ENCODE results near the gene COL4A1.

The COL4A1 gene

DNA sequence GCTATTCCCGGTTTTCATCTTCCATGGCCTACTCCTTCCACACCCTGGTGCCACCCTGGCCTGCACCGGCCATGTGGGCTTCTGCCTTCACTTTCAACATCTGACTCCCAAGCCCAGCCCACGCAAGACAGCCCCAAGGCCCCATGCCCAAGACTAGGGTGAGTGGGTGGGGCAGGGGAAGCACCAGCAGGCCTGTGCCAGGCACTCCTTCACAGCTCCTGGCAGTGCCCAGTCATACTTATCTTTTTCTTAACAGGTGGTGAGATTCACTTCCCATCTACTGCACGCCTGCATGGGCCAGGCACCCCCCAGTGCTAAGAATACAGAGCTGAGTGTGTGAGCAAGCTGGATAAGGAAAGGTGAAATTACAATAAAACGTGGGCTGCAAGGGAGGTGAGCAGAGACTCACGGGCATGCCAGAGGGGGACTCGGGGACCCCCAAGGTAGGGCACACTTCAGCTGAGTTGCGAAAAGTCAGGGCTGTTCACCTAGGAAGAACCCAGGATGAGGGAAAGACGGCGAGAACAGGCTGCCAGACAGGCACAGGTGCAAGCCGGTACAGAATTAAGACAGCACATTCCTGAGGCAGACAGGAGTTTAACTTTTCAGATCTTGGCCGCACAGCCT is 55.7 kb downstream of the COL4A1 start:
- no peak for DNase-seq

DNA sequence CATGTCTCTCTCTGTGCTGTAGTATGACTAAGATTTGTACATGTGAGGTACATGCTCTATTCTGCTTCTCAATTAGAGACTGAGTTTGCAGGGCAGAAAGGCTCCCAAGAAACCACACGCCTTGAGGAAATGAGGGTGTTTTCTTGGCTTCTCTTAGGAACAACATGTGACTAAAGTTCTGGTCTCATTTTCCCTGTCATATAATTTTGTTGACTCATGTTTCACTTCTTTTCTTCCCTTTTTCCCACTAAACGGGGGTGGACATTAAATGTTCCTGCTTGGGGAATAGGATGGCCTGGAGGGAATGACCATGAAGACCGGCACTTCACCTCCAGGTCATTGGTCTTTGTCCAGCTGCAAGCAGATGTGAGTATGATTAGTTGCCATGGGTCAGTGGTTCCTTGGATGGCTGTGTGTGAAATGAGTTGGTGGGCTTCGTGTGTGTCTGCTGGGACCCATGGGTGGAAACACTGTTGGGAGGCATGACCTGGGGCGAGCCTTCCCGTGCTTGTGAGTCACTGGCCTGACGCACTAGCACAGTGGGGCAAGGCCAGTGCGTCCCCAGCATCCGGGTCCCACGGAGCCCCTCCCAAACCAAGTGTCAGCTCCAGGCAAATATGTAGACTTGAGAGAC is 56.6 kb downstream of the COL4A1 start:
- no peak for DNase-seq

- DNase-seq: no peak
Observed at GRCh38 chr13:110249326-110249725, 57.6 kb downstream of the COL4A1 start.

- DNase-seq: no peak
Observed at GRCh38 chr13:110248449-110249143, 58.4 kb downstream of the COL4A1 start.

DNA sequence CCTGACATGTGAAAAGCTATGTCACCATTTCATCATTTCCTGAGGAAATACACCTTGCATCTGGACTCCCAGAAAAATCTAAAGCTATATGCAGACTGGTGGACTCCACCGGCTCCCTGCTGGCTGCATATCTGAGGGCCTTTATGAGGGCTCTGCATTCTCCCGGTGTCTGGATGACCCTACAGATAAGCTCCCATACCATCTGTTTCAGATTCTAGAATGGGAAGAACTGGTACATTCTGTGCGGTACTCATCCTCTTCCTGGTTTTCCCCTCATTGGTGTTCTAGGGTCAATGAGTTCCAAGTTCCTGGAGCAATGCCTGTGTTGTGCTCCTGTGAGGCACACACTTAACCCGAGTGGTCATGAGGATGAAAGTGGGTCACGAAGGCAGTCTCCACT is 60.4 kb downstream of the COL4A1 start:
- no peak for DNase-seq

- no peak for DNase-seq
Observed at GRCh38 chr13:110245416-110245899, 61.5 kb downstream of the COL4A1 start.

DNA sequence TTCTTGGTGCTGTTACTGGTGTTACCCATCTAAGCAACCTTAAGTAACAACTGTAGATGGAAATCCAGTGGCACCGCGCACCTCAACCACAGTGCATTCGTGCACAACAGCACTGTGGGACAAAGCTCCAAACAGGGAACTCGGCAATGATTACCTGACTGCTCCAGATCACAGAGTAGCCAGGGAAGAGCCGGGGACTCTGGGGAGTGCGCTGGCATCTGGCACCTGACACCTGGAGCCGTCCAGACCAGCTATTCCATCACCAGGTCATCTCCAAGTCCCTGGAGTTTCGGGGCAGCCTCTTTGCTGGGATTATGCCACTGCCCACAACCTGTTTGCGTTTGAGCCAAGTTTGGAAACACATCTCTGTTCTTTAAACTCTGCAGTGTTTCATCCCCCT is 62.0 kb downstream of the COL4A1 start:
- DNase-seq: no peak

GRCh38 chr13:110244071-110244830 is 62.7 kb downstream of the COL4A1 start:
- no peak for DNase-seq

GRCh38 chr13:110242615-110243014 is 64.3 kb downstream of the COL4A1 start:
- DNase-seq: no peak

DNA sequence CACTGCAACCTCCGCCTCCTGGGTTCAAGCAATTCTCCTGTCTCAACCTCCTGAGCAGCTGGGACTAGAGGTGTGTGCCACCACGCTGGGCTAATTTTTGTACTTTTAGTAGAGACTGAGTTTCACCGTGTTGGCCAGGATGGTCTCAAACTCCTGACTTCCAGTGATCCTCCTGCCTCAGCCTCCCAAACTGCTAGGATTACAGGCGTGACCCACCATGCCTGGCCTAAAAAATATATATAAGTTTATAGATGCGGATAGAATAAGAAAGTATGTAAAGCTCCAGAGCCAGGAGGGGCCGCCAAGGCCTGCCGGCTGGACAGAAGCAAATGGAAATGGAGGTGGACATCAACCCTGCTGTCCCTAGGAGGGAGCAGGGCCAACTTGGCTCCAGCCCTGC is 66.0 kb downstream of the COL4A1 start:
- no peak for DNase-seq

DNA sequence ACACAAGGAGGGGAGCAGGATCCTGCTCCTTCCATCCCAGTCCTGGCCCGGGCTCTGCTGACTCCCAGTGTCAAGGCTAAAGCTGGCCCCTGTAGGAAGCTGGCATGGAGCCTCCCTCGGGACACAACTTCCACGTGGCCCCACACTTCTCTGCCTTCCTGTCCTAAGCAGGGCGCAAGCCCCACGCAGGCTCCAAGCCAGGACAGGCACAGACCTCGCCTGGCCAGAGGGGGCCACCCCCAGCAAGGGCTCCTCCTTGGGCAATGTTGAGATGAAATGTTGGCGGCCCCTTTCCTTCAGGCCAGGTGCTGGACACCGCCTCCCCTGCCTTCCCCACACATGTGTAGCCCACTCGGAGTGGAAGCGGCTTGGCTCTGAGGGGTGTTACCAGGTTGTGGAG is 66.6 kb downstream of the COL4A1 start:
- no peak for DNase-seq

- no peak for DNase-seq
Observed at GRCh38 chr13:110239280-110240125, 67.5 kb downstream of the COL4A1 start.

DNA sequence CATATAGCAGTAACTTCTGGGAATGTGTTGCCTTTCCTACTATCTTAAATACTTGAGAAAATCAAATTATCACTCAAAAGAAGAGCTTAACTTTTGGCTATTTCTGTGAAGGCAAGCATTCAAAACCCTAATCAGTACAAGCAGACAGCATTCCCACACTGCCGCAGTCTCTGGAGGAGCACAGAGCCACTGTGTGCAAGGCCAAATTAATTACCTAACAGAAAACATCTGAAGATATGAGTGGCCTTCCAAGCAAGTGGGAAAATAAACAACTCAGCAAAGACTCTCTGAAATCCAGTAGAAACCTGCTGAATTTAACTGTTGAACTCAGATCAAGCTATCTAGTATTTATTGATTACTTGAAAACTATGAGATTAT is 68.2 kb downstream of the COL4A1 start:
- no peak for DNase-seq

GRCh38 chr13:110237875-110238817 is 68.8 kb downstream of the COL4A1 start:
- DNase-seq: no peak

DNA sequence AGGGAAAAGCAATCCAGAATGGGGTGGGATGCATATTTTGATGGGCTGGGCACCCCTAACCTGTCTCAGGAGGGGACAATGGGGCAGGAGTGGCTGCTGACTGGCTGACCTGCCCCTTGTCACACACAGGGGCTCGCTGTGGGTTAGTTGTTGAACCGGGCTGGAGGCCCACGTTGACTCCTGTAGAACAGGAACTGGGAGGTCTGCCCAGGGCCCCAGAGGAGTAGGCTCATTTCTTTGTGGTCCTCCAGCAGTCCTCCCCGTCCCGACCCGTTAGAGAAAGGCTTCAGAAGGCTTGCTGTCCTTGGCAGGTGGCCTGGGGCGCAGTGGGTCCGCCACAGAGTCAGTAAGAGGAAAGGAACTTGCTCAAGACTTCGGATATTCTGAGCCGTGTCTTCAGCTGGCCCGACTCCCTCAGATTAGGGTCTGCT is 70.1 kb downstream of the COL4A1 start:
- no peak for DNase-seq

DNA sequence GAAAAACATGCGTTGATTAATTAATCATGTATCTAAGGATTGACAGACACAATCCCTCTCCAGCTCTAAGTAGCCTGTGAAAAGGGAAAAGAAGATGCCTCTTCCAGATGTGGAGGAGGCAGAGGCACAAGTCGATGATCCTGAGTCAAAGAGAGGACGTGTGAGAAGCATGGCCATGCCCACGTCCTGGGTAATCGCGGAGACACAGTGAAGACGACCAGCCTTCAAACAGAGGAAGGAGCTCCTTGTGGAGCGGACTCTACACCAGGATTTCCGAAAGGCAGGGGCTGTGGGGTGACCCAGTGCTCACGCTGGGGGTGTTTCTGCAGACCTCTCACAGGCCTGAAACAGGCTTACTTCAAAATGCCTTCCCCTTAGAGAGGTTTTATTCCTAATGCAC is 70.5 kb downstream of the COL4A1 start:
- DNase-seq: no peak

DNA sequence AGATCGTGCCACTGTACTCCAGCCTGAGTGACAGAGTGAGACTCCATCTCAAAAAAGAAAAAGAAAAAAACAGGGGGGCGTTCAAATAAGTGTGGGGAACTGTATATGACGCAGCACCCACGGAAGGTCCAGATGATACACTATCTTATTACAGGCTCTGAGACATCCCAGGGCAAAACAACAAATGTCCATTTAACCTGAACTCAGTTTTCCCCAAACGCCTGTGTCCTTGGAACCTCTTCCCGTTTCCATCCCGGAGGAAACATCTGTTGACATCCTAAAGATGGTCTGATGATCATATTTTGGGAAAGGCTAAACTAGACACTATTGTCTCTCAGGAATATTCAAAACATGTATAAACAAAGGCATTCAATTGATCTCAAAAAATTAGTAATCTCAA is 72.4 kb downstream of the COL4A1 start:
- DNase-seq: no peak

DNA sequence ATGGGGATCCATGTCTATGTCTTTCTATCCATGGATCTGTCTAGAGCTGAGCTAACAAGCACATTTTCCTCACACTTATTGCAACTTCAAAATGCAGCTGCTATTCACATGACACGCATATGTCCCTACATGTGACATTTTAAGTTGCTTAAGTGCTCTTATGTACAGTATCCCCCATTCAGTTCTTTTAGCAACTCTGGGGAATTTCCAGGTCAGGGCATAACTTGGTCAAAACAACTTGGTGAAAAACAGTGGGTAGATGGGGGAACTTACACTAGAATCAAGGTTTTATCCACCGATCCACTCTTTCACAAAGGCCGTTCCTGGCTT is 73.0 kb downstream of the COL4A1 start:
- DNase-seq: no peak

DNA sequence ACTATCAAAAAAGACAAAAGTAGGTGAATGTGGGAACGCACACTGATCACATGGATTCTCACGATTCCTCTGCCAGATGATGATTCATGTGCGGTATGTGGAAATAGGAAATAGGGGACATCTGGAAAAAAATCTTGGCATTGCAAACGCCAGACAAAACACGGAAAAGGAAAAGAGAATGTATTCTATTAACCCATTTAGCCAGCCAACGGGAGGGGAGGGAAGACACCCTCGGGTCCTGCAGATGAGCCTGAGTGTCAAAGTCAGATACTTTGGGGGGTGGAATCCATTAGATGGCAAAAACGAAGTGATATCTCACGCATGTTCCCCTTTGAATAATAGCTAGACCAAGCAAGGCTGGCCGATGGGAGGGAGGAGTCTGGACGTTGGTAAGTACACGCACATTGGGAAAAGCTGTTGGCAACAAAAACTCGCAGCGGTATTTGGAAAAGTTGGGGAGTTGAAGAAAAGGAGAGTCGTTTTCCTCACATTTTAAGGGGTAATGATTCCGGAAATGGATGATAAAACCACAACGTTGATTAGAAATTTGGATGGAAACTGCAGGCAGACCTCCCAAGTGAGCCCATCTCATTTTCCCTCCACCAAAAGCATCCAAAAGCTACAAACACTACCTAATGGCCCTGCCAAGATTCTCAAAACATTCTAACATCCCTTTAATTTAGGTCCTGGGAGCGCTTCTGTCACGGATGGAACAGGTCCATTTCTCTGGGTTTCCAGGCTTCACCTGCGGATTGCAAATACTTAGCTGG is 73.6 kb downstream of the COL4A1 start:
- DNase-seq: no peak

DNA sequence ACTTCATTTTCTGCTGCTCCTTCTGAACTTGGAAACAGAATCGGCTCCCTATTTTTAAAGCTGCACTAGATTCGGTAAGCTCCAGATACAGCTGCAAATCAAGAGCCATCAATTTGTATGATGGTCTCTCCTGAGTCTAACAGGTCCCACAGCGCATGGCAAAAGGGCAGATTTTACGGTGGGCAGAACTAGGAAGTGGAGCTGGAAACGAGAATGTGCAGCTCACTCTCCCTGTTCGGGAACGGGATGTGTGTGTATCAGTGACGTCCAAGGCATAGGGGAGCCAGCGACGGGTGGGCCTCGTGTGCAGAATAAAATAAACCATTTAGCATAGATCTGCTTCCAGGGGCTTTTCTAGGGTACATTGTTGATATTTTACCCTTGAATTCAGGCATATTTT is 74.2 kb downstream of the COL4A1 start:
- DNase-seq: no peak

DNA sequence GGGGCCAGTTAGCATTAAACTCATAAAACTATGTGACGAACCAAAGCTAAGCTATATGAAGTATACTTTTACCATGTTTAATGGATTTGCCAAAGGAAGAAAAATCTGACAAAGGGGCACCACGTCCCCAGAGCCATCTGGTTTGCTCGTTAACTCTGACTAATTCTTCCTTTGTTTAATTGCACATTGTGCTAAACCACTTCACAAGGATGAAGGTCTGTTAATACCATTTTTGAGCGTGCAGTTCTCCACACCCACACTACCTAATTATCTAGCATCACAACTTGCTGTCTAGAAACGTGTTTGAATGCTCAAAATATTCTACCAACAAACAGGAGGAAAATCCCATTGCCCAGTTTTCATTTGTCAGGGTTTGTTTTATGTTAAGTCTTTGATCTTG is 74.8 kb downstream of the COL4A1 start:
- no peak for DNase-seq

Data from activated naive CD4-positive, alpha-beta T cell treated with anti-CD3 and anti-CD28 coated beads, Interleukin-2, amount 50 U/mL, for 16 hours (primary cell).